GM18517 (cell line): ENCODE results near the gene SELENOO.
"Not testable (repeated sequence)": the region's sequence is repeated elsewhere in the genome, so short reads cannot be mapped to it uniquely, and the experiment has no call there.

Source experiments
- ATAC-seq: cut with Tn5 transposase; IDR thresholded peaks from one replicate; pipeline ENCODE4 v1.9.1; 2021; ENCODE audit warnings: mild to moderate bottlenecking, moderate library complexity; ENCODE audit not compliant: unreplicated experiment

SELENOO gene, protein sequence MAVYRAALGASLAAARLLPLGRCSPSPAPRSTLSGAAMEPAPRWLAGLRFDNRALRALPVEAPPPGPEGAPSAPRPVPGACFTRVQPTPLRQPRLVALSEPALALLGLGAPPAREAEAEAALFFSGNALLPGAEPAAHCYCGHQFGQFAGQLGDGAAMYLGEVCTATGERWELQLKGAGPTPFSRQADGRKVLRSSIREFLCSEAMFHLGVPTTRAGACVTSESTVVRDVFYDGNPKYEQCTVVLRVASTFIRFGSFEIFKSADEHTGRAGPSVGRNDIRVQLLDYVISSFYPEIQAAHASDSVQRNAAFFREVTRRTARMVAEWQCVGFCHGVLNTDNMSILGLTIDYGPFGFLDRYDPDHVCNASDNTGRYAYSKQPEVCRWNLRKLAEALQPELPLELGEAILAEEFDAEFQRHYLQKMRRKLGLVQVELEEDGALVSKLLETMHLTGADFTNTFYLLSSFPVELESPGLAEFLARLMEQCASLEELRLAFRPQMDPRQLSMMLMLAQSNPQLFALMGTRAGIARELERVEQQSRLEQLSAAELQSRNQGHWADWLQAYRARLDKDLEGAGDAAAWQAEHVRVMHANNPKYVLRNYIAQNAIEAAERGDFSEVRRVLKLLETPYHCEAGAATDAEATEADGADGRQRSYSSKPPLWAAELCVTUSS

DNA sequence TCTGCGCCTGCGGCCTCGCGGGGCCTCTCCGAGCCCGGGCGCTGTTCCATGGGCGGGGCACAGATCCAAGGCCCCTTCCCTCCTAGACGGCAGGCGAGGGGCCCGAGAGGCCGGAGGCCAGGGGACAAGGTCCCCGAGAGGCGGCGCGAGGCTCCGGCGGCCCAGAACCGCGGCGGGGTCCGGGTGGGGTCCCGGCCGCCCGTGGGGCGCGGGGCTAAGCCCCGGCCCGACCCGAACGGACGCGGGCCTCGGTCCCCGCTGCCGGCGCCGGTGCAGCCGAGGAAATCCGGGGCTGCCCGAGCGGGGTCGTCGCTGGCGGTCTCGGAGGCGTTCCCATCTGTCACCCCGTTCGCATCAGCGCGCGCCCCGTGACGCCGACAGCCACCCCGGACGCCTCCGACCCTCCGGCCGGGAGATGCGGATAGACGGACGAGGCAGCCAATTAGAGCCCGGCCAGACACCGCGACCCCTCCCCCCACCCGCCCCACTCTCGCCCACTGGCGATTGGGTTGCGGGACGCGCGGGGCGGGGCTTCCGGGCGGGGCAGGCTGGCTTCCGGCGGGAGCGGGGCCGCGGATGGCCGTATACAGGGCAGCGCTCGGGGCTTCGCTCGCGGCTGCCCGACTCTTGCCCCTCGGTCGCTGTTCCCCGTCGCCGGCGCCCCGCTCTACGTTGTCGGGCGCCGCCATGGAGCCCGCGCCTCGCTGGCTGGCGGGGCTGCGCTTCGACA lies at the start of gene SELENOO:
TSS of gene SELENOO (plus strand) at position 551 of the 730 bp plus-strand sequence. CDS start at position 577, 26 bp downstream.
- peak; percentile 63 for ATAC-seq

DNA sequence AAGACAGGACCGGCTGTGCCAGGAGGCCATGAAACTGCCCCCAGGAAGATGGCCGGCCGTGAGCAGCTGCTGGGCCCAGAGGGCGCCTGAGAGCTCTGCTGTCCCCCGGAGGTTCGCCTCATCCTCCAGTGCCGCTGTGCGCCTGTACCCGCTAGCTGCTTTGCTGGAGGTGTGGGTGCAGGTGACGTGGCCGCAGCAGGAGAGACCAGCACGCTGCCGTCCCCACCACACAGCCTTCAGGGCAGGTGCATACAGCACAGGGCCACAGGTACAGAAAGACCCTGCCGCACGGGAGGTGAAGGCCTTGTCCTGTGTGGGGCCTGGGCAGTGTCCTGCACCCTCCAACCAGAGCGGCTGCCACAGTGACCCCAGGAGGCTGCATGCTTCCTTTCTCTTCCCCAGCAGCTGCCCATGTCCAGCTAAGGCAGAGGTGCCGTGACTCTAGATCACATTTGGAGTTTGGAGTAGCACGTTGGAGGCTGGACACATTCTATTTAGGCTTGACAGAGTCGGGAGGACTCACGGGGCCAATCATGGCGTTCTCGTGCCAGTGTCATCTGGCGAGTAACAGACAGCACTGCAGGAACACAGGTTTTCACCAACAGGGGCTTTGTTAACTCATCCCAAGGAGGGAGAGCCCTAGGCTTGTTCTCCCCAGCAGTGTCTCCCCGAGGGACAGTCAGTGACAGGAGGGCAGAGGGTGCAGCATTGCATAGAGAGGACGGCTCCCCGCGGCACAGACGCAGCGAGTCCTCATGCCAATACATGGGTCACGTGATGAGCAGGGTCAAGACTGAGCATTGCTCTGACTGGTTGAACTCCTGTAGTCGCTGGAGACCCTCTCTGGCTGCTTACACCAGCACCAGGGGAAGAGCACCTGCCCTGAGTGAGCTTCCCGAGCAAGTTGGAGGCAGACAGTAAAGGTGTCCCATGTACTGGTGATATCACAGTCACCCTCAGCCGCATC lies 49.0 kb upstream of the SELENOO start:
- no peak for ATAC-seq

DNA sequence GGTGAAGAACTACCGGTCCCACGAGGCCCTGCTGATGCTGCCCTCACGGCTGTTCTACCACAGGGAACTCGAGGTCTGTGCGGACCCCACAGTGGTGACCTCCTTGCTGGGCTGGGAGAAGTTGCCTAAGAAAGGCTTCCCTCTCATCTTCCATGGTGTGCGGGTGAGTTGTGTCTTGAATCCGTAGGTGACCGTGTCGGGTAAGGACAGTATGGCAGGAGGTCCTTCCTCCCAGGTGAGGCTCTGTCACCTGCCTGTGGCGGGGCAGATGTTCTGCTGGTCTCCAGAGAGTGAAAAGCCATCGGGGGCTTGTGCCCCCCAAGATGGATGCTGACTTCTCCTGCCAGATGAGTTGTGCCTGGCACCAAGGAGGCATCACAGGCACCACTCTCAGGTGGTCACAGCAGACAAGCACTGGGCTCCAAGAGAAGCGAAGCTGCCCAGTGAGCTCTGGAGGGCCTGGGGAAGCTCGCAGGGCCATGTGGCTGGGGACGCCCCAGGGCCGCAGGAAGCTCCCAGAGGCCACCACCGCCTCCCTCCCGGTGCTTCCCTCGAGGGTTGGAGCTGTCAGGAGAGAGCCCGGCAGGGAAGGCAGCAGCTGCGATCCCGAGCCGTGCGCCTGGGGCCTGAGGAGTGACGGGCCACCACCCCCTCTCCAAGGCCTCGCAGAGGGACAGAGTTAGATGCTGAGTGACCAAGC lies 47.6 kb upstream of the SELENOO start:
- ATAC-seq, result no peak

DNA sequence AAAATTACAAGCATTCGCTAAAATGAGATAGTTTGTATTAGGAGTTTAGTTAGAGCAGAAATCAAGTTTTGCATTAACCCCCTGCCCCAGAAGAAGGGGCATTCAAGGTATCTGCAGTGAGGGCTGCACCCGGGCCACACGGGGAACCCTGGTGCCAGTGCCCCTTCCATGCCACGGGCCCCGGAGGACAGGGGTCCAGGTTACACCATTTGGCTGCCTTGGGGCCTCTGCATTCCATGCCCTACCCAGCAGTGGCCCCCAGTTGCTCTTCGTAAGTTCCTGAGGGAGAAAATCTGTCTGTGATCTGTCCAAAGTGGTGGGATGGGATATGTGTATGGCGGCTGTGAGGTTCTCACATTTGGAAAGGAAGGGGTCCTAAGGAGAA lies 47.1 kb upstream of the SELENOO start:
- no peak for ATAC-seq

DNA sequence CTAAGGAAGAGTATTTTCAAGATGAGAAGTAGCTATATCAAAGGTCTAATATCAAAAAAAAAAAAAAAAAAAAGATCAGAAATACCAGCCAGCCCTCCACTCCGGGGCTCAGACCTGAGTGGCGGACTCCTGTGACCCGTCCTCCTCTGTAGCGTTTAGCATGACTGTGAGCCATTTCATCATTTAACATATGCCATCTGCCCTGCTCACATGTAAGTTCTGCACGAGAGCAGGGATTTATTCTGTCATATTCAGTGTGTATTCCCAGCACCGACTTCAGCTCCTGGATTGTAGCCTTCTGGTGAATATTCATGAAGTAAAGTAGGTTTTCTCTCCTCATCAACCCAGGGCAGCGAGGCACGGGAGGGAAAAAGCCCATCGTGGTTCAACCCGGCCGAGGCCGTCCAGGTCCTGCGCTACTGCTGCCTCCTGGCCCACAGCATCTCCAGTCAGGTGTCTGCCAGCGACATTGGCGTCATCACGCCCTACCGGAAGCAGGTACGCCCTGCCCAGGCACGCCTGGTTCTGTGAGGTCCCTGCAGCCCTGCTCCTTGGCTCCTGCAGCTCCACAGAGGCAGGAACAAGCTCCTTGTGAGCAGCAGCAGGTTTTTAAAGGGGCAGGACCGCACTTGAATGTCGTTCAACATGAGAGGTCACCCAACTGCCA lies 43.0 kb upstream of the SELENOO start:
- ATAC-seq, result no peak

DNA sequence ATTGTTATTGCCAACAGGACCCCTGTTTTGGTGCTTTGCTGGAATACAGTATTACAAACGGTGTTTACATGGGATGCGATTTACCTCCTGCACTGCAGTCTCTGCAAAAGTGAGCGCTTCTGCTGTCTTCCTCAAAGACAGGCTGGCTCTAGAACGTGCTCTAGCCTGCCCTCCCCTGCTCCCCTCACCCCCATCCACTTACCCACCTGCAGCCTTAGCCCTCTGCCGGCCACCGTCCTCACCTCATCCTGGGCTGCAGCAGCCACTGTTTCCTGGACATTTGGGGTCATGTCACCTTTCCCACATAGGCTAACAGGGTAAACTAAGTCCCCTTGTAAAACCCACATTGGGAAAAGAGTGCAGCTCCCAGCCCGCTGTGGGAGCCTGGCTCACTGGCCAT lies 39.9 kb upstream of the SELENOO start:
- no peak for ATAC-seq

DNA sequence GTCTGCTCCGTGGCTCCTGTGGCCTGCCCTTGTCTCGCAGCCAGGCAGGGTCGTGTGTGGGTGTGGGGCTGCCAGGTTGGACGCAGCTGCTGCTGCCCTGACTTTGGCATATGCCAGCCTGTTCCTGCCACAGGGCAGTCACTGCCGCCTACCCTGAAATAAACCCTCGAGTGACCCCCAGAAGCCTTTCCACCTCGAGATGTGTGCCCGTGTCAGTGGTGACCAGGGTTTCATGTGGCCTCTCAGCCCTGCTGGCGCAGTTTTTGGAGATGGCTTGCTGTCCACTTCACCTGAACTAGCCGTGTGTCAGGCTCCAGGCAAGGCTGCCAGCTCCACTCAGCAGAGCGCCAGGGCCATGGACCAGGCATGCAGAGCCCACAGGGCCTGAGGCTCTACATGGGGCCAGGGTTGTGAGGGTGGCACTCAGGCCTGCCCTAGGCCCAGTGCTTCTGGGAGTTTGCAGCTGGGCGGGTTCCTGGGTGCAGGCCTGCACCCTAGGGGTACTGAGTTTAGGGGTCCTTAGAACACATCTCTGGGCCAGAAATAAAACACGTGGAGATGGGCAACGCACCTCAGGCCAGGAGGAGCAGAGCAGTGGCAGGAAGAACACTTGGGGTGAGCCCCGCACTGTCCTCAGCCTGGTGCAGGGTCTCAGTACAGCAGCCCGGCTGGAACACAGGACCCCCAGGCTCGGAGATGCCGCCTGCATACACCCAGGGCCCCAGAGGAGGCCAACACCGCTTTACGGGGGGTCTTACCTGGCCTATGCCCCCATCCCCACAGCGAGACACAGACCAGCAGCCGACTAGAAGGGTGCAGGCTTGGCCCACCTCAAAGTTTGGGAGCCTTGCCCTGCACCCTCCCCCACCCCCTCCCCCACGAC lies 39.1 kb upstream of the SELENOO start:
- no peak for ATAC-seq

DNA sequence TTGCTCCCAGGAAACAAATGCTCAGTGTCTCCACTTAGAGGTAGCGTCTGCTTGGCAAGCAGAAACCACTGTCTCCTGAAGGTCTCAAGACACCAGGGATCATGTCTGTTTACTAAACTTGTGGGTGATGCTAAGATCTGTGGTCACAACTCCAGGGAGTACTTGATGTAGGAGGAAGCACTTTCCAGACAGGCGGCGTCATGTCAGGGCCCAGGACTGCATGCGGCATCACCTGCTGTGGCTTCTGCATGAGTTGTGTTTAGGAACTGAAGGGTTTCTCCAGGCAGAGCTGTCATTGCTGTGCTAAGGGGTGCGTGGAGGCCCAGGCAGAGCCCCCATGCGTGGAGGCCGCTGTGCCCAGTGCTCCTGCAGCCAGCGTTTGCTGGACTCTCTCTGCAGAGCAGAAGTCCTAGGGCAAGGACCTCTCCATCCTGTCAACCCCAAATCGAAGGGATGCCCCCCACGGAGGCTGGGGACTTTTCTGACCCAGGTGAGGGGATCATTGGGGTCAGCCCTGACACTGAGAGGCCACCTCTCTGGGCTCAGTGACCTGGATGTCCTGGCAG lies 38.3 kb upstream of the SELENOO start:
- no peak for ATAC-seq

DNA sequence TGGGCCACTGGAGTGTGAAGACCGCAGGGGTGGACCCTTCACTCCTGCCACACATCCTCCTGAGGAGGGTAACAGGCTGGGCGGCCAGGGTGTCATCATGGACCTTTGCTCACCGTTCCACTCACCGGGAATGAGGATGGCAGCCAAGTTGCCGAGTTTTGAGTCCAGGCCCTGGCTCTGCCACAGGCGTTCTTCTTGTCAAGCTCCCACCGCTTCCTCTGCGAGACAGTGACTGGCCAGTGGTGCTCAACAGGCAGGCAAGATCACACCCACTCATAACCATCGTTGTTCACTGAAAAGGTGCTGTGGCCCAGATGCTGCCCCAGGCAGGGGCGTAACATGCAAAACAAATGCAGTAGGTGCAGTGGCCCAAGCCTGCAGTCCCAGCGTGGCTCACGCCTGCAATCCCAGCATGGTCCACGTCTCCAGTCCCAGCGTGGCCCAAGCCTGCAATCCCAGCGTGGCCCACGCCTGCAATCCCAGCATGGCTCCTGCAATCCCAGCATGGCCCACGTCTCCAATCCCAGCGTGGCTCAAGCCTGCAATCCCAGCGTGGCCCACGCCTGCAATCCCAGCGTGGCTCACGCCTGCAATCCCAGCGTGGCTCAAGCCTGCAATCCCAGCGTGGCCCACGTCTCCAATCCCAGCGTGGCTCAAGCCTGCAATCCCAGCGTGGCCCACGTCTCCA lies 35.2 kb upstream of the SELENOO start:
- no peak for ATAC-seq

DNA sequence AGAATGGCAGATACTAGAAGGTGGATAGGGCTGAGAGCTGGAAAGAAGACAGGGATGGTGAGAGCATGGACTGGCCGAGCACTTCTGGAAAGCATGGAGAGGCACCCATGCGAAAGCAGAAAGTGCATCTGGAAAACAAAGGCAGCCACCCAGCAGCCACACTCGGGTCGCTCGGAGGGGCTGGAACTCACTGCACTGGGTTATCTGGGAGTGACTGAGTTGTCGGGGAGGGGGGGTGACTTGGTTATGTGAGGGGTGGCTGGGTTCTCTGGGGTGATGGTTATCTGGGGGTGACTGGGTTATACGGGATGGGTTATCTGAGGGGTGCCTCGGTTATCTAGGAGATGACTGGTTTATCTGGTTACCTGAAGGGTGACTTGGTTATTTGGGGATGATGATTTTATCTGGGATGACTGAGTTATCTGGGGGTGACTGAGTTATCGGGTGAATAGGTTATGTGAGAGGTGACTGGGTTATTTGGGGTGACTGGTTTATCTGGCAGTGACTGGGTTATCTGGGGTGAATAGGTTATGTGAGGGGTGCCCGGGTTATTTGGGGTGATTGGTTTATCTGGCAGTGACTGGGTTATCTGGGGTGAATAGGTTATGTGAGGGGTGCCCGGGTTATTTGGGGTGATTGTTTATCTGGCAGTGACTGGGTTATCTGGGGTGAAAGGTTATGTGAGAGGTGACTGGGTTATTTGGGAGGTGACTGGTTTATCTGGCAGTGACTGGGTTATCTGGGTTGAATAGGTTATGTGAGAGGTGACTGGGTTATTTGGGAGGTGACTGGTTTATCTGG lies 32.9 kb upstream of the SELENOO start:
- ATAC-seq, result no peak

DNA sequence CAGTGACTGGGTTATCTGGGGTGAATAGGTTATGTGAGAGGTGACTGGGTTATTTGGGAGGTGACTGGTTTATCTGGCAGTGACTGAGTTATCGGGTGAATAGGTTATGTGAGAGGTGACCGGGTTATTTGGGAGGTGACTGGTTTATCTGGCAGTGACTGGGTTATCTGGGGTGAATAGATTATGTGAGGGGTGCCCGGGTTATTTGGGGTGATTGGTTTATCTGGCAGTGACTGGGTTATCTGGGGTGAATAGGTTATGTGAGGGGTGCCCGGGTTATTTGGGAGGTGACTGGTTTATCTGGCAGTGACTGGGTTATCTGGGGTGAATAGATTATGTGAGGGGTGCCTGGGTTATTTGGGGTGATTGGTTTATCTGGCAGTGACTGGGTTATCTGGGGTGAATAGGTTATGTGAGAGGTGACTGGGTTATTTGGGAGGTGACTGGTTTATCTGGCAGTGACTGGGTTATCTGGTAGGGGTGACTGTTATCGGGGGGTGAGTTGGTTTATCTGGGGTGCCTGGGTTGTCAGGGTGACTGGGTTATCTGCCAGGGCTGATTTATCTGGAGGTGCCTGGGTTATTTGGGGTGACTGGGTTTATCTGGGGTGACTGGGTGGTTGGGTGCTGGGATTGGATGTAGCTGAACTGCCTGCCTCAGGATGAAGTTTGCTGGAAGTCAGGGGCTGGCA lies 32.2 kb upstream of the SELENOO start:
- not testable (repeated sequence) for ATAC-seq

DNA sequence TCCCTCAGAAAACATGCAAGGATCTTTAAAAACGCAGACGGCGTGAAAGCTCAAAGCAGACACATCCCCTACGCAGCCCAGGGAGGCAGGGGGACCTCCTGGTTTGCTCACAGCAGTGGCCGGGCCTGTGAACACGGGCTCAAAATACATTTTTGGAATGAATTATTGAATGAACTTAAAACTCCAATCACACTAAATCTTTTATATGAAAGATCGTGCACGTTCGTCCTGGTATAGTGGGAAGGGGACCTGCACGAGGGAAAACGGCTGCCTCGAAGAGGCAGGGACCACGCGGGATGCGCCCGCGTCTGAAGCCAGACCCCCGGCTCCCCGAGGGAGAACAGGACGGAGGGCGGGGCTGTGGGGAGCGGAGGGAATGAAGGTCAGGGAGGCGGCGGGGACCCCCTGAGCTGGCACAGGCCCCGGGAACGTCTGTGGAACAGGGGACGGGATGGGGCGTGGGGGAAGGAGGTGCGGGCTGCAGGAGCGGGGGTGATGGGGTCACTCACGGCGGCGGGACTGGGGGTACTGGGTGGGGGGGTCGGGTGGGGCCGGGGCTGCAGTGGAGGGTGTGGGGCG lies 31.5 kb upstream of the SELENOO start:
- no peak for ATAC-seq

DNA sequence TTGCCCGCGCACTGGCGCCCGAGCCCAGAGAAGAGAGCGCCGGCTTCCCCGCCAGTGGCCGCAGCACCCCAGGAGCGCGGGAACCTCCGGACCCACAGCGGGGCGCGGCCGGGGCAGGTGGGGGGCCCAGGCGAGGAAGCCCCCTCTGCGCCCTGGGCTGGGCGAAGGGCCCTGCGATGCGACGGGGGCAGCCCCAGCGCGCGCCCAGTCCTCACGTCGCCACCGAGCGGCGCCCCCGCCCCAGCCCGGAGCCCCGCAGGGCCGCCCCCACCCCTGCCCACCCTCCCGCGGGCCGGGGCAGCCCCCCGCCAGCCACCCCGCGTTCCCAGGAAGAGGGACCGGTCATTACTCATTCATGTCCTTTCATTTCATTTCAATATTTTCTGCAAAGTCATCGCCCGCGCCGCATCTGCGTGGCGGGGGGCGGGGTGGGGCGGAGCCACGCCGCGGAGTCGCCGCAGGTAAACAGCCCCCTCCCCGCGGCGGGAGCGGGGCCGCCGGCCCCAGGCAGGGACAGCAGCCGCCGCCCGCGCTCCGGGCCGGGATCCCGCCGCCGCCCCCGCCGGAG lies 31.0 kb upstream of the SELENOO start:
- no peak for ATAC-seq

DNA sequence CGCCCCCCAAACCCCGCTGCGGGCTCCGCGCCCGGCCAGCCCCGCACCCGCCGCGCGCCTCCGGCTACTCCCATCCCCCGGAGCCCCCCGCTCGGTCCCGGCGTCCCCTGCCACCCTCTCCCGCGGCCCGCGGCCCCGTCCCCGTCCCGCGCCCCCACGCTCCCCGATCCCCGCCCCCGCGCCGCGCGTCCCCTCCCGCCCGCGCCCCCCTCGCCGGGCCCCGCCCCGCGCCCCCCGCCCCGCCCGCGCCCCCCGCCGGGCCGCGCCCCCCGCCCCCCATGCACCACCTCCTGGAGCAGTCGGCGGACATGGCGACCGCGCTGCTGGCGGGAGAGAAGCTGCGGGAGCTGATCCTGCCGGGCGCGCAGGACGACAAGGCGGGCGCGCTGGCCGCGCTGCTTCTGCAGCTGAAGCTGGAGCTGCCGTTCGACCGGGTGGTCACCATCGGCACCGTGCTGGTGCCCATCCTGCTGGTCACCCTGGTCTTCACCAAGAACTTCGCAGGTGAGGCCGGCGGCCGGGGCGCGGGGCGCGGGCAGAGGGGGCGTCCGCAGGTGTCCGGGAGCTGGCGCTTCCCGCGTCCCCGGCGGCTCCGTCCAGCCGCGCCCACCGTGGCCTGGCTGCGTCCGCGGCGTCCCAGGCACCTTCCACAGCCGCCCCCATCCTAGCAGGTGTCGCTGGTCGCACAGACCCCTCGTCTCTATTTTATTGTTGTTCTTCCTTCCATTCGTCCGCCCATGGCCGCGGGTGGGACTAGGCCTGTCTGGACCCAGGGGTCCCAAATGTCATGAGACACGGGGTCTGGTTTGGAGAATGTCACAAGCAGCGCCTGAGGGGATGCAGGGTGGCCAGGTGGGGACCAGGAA lies 30.1 kb upstream of the SELENOO start, which contains the start of gene PANX2:
TSS of gene PANX2 (plus strand) at position 279 of the 866 bp plus-strand sequence. CDS start at position 279, 0 bp downstream.
- ATAC-seq, result no peak
